ENCODE results near the gene PLXNB1. TPM values are rescaled to one million over a fixed set of nuclear protein-coding genes. Genes with fewer than 3 reads are reported as not detected.
"Not testable (repeated sequence)": the region's sequence is repeated elsewhere in the genome, so short reads cannot be mapped to it uniquely, and the experiment has no call there.

PLXNB1 gene, protein sequence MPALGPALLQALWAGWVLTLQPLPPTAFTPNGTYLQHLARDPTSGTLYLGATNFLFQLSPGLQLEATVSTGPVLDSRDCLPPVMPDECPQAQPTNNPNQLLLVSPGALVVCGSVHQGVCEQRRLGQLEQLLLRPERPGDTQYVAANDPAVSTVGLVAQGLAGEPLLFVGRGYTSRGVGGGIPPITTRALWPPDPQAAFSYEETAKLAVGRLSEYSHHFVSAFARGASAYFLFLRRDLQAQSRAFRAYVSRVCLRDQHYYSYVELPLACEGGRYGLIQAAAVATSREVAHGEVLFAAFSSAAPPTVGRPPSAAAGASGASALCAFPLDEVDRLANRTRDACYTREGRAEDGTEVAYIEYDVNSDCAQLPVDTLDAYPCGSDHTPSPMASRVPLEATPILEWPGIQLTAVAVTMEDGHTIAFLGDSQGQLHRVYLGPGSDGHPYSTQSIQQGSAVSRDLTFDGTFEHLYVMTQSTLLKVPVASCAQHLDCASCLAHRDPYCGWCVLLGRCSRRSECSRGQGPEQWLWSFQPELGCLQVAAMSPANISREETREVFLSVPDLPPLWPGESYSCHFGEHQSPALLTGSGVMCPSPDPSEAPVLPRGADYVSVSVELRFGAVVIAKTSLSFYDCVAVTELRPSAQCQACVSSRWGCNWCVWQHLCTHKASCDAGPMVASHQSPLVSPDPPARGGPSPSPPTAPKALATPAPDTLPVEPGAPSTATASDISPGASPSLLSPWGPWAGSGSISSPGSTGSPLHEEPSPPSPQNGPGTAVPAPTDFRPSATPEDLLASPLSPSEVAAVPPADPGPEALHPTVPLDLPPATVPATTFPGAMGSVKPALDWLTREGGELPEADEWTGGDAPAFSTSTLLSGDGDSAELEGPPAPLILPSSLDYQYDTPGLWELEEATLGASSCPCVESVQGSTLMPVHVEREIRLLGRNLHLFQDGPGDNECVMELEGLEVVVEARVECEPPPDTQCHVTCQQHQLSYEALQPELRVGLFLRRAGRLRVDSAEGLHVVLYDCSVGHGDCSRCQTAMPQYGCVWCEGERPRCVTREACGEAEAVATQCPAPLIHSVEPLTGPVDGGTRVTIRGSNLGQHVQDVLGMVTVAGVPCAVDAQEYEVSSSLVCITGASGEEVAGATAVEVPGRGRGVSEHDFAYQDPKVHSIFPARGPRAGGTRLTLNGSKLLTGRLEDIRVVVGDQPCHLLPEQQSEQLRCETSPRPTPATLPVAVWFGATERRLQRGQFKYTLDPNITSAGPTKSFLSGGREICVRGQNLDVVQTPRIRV (N-terminal part only)
- 1 to 10 TPM; 6.0 to 7.2 (median 6.8) TPM for total RNA-seq

DNA sequence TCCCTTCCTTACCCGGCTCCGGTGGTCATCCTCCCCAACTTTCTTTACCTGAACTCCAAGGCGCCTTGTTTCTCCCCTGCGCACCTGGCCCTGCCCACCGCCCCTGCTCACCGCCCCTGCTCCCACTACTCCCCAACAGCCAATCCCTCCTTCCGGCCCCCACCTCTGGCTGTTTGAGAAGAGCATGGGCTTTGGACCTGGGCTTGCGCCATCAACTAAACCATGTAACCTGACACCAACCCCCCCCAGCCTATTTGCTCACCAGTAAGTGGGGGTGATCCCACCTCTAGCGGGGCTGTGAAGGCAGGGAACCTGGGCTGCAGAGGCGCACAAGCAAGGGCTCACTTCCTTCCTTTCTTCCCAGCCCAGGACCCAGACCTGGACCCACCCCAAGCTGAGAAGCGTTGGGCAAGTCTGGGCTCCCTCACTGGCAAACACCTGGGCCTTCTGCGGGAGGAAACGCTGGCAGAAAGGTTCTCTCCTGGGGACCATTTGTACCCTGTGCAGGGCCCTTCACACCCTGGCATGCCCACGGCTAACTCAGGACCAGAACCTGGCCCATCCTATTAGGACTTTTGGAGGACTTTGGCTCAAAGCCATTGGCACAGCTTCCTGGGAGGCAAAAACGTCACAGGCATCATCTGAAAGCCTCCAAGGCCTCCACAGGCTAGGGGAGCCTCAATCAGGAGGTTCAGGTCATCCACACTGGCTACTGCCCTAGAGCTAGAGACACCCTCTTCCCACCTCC, at the start of gene PLXNB1:
TSS of gene PLXNB1 (minus strand) at position 127 of the 748 bp plus-strand sequence. CDS start 5,475 bp downstream, outside the sequence.
- no peaks in the 10 kb centered on the region for H3K9me3 Mint-ChIP-seq
- peaks cover 9% of the 10 kb centered on the region for H3K27me3 Mint-ChIP-seq (ENCODE audit: low read depth)
- no peak for DNase-seq
- peaks cover 9% of the 10 kb centered on the region for H3K36me3 Mint-ChIP-seq (ENCODE audit: insufficient read depth)
- peak in 1 of 2 donors; percentile 12 for ATAC-seq
- peaks cover 12% of the 10 kb centered on the region for H3K4me1 Mint-ChIP-seq (ENCODE audit: low read depth)
- peak within 1 kb of the TSS; percentile 77 for H3K4me3 Mint-ChIP-seq

DNA sequence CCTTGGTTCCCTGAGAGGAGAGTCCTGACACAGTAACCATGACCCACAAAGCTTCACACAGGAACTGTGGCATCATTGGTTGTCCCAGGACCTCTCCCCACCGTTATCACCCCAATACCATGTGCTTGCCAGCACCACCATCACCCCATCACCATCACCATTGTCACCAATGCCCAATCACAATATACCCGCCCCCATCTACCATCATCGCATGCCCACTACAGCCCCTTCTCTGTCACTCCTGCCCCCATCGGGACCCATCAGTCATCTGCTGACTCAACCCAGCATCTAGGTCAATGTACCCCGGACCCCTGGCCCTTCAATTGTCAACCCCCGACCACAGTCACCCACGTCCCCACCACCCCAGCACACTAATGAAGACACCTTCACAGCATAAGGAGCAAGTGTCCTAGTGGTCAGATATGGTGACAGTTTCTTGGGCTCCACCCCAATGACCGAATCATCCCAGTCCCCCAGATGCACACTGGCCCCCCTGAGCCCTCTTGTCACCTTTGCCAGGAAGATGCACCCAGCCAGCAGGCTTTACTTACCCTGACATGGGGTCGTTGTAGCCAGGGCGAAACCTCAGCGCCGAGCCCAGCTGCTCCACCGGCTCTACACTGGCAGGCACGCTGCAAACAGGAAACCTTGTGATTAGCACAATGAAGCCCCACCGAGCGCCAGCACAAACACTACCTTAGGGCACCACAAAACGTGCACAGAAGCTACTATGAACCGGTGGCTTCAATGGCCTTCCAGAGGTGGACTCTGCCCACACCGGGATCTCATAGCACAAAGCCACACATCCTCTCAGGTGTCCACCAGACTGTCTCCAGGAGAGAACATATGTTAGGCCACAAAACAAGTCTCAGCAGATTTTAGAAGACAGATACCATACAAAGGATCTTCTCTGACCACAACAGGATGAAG, 49.0 kb upstream of the PLXNB1 start:
- peaks cover 50% of the 10 kb centered on the region for H3K4me1 Mint-ChIP-seq (ENCODE audit: low read depth)
- H3K4me3 Mint-ChIP-seq, result peak overlapping the region; percentile 71
- H3K9me3 Mint-ChIP-seq, result no peaks in the 10 kb centered on the region
- peak; percentile 34 for DNase-seq
- peak; percentile 73 to 76 for ATAC-seq
- H3K27me3 Mint-ChIP-seq (ENCODE audit: low read depth), result no peaks in the 10 kb centered on the region
- H3K36me3 Mint-ChIP-seq (ENCODE audit: insufficient read depth), result peaks cover 1% of the 10 kb centered on the region

- Mint-ChIP-seq H3K4me3 (peak overlapping the region; percentile 71), H3K27me3 (ENCODE audit: low read depth) (no peaks in the 10 kb centered on the region), H3K9me3 (no peaks in the 10 kb centered on the region), H3K36me3 (ENCODE audit: insufficient read depth) (peaks cover 1% of the 10 kb centered on the region), H3K4me1 (ENCODE audit: low read depth) (peaks cover 57% of the 10 kb centered on the region)
- DNase-seq (no peak), ATAC-seq (no peak)
Observed at GRCh38 chr3:48477959-48478520, 48.2 kb upstream of the PLXNB1 start.

DNA sequence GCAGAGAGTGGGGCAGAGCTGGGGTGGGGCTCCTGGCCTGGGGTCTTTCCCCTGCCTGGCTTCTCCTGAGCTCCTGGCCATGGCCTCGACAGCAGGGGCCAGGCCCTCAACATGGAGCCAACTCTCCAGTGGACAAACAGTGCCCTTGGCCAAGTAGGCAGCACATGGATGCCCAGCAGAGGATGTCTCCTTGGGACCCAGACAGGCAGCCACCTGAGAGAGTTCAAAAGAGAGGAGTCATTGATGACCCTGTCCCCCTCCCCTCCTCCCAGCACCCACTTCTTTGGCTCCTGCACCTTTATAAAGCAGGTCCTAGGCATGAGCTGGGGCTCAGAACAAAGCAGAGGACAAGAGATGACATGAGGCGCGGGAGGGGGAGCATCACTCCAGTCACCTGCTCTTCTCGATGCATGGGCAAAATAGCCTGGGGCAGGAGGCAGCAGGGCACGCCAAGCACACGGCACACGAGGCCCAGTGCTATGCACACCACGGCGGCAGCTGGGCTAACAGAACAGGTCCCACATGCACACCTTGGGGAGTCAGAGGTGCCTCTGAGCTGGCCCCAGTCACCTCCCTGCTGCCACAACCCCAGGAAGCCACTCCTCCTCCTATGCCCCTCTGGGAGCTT, 46.7 kb upstream of the PLXNB1 start:
- no peaks in the 10 kb centered on the region for H3K9me3 Mint-ChIP-seq
- DNase-seq (no peak), ATAC-seq (no peak)
- peaks cover 62% of the 10 kb centered on the region for H3K4me1 Mint-ChIP-seq (ENCODE audit: low read depth)
- peaks cover 1% of the 10 kb centered on the region for H3K36me3 Mint-ChIP-seq (ENCODE audit: insufficient read depth)
- H3K4me3 Mint-ChIP-seq, result no peak overlapping the region
- H3K27me3 Mint-ChIP-seq (ENCODE audit: low read depth), result no peaks in the 10 kb centered on the region

GRCh38 chr3:48475188-48475587, 45.3 kb upstream of the PLXNB1 start:
- H3K36me3 Mint-ChIP-seq (ENCODE audit: insufficient read depth), result peaks cover under 1% of the 10 kb centered on the region
- H3K9me3 Mint-ChIP-seq, result no peaks in the 10 kb centered on the region
- no peak overlapping the region for H3K4me3 Mint-ChIP-seq
- DNase-seq, result no peak
- no peaks in the 10 kb centered on the region for H3K27me3 Mint-ChIP-seq (ENCODE audit: low read depth)
- ATAC-seq, result no peak
- peaks cover 67% of the 10 kb centered on the region for H3K4me1 Mint-ChIP-seq (ENCODE audit: low read depth)

GRCh38 chr3:48474619-48475018, 44.7 kb upstream of the PLXNB1 start:
- Mint-ChIP-seq H3K9me3 (no peaks in the 10 kb centered on the region), H3K4me1 (ENCODE audit: low read depth) (peaks cover 70% of the 10 kb centered on the region)
- ATAC-seq, result no peak

GRCh38 chr3:48474031-48474430, 44.1 kb upstream of the PLXNB1 start:
- not testable (repeated sequence) for H3K9me3 Mint-ChIP-seq; ATAC-seq; H3K27me3 Mint-ChIP-seq (ENCODE audit: low read depth); H3K36me3 Mint-ChIP-seq (ENCODE audit: insufficient read depth); DNase-seq; H3K4me3 Mint-ChIP-seq
- peaks cover 70% of the 10 kb centered on the region for H3K4me1 Mint-ChIP-seq (ENCODE audit: low read depth)

More at GRCh38 chr3:48474619-48475018, 44.7 kb upstream of the PLXNB1 start:
- Mint-ChIP-seq H3K4me3 (no peak overlapping the region), H3K36me3 (ENCODE audit: insufficient read depth) (peaks cover 3% of the 10 kb centered on the region), H3K27me3 (ENCODE audit: low read depth) (no peaks in the 10 kb centered on the region)
- DNase-seq, result no peak

- no peaks in the 10 kb centered on the region for H3K27me3 Mint-ChIP-seq (ENCODE audit: low read depth)
- peaks cover 70% of the 10 kb centered on the region for H3K4me1 Mint-ChIP-seq (ENCODE audit: low read depth)
- no peak for ATAC-seq
- peaks cover 10% of the 10 kb centered on the region for H3K36me3 Mint-ChIP-seq (ENCODE audit: insufficient read depth)
- H3K4me3 Mint-ChIP-seq, result peak overlapping the region; percentile 78
- no peaks in the 10 kb centered on the region for H3K9me3 Mint-ChIP-seq
- no peak for DNase-seq
Observed at GRCh38 chr3:48473617-48473952, 43.7 kb upstream of the PLXNB1 start.

- Mint-ChIP-seq H3K36me3 (ENCODE audit: insufficient read depth) (peaks cover 11% of the 10 kb centered on the region), H3K4me1 (ENCODE audit: low read depth) (peaks cover 69% of the 10 kb centered on the region), H3K9me3 (no peaks in the 10 kb centered on the region), H3K4me3 (peak overlapping the region; percentile 78), H3K27me3 (ENCODE audit: low read depth) (no peaks in the 10 kb centered on the region)
- ATAC-seq, result peak; percentile 89 to 90
- peak; percentile 89 for DNase-seq
Observed at GRCh38 chr3:48472923-48473616, 43.2 kb upstream of the PLXNB1 start.

- ATAC-seq (peak; percentile 16 to 31), DNase-seq (no peak)
- Mint-ChIP-seq H3K36me3 (ENCODE audit: insufficient read depth) (peaks cover 16% of the 10 kb centered on the region), H3K4me1 (ENCODE audit: low read depth) (peaks cover 69% of the 10 kb centered on the region), H3K4me3 (peak overlapping the region; percentile 78), H3K27me3 (ENCODE audit: low read depth) (no peaks in the 10 kb centered on the region), H3K9me3 (no peaks in the 10 kb centered on the region)
Observed at GRCh38 chr3:48472673-48472922, 42.7 kb upstream of the PLXNB1 start.

- Mint-ChIP-seq H3K9me3 (no peaks in the 10 kb centered on the region), H3K4me1 (ENCODE audit: low read depth) (peaks cover 69% of the 10 kb centered on the region), H3K27me3 (ENCODE audit: low read depth) (no peaks in the 10 kb centered on the region), H3K36me3 (ENCODE audit: insufficient read depth) (peaks cover 22% of the 10 kb centered on the region), H3K4me3 (peak overlapping the region; percentile 29)
- DNase-seq, result no peak
- no peak for ATAC-seq
Observed at GRCh38 chr3:48470286-48470685, 40.4 kb upstream of the PLXNB1 start.
